HepG2 (cell line): ENCODE measurements around the gene CACNA2D1. TPM values are rescaled to one million over a fixed set of nuclear protein-coding genes. Genes with fewer than 3 reads are reported as not detected.
A peak's percentile ranks its signal among the peaks of the same experiment; 100 is the strongest.

Source experiments
- ATAC-seq: fragments of 200-7000 bp; cut with Tn5 transposase; 3 replicates; pipeline ENCODE4 v1.9.1; 2020; ENCODE audit warnings: mild to moderate bottlenecking, moderate library complexity
- BruUV-seq: library from RNA; stranded (reverse); fragments of 400-500 nt; replicated peaks from 2 replicates; lab custom pipeline; 2021; lab: Mats Ljungman, UMichigan
- CTCF ChIA-PET: fragments of 300-600 bp; formaldehyde crosslinking; extraction: SDS; loops from one replicate; lab custom pipeline; 2021; ENCODE audit warnings: low total read pairs, inconsistent platforms, low intra/inter-chr PET ratio; lab: Yijun Ruan, JAX
- POLR2A ChIA-PET: fragments of 350-600 bp; sonication (Branson Sonifier 250); formaldehyde crosslinking; loops from one replicate; lab custom pipeline; 2020; ENCODE audit warnings: antibody characterized with exemption, inconsistent platforms; lab: Yijun Ruan, JAX
- DNase-seq: peaks from one replicate; pipeline ENCODE4 v3.0.0-alpha.2; 2015; ENCODE audit warnings: low spot score
- FAIRE-seq: peaks from 3 replicates; lab custom pipeline; 2011; peaks lifted over from hg19 to GRCh38; lab: Jason Lieb, UNC
- H2AFZ ChIP-seq: one replicate; pipeline ENCODE4 v1.6.1; 2011; ENCODE audit warnings: low read length, inconsistent platforms
- H3K27ac ChIP-seq: fragments of 300-600 bp; 3 replicates; pipeline ENCODE4 v1.8.0; 2011; ENCODE audit warnings: mixed run types, mild to moderate bottlenecking, mixed read lengths, low read length, inconsistent platforms; ENCODE audit not compliant: insufficient read depth; ENCODE audit errors: extremely low read length
- H3K27me3 ChIP-seq, 2 experiments: fragments of 200-600 bp in 1 of 2; 2 replicates in 1 of 2; 3 replicates in 1 of 2; pipeline versions ENCODE4 v1.6.0 to v1.8.0; 2011; ENCODE audit warnings: low read length in 2 of 2, mild to moderate bottlenecking in 2 of 2, moderate library complexity in 2 of 2, inconsistent platforms in 1 of 2; ENCODE audit not compliant: insufficient read depth in 2 of 2, control insufficient read depth in 1 of 2
- H3K36me3 ChIP-seq, 2 experiments: fragments of 200-600 bp in 1 of 2; replicated peaks in 1 of 2; 2 replicates in 1 of 2; 3 replicates in 1 of 2; pipeline versions ENCODE4 v1.5.1 to v1.8.0; 2011; ENCODE audit warnings: low read length in 2 of 2, inconsistent platforms in 1 of 2; ENCODE audit not compliant: insufficient read depth in 2 of 2, control insufficient read depth in 1 of 2
- H3K4me1 ChIP-seq: 2 replicates; pipeline ENCODE4 v1.5.1; 2012; ENCODE audit warnings: low read length, inconsistent platforms; ENCODE audit not compliant: insufficient read depth
- H3K4me2 ChIP-seq: 2 replicates; pipeline ENCODE4 v1.6.0; 2011; ENCODE audit warnings: low read depth, low read length, inconsistent platforms
- H3K4me3 ChIP-seq, 3 experiments: fragments of 200-600 bp in 1 of 3; sonication (generic), shearing (Covaris generic) in 1 of 3; replicated peaks in 1 of 3; 2 replicates each; pipeline ENCODE4 v1.5.1; 2011 to 2016; ENCODE audit warnings: low read length in 3 of 3, inconsistent platforms in 2 of 3, low read depth in 2 of 3, mild to moderate bottlenecking in 2 of 3, control low read depth in 1 of 3, mixed read lengths in 1 of 3; ENCODE audit not compliant: insufficient read depth in 1 of 3
- H3K79me2 ChIP-seq: one replicate; pipeline ENCODE4 v1.6.1; 2011; ENCODE audit warnings: low read length, inconsistent platforms; ENCODE audit not compliant: insufficient read depth
- H3K9ac ChIP-seq: 2 replicates; pipeline ENCODE4 v1.6.0; 2011; ENCODE audit warnings: mild to moderate bottlenecking, low read depth, low read length, inconsistent platforms; ENCODE audit not compliant: insufficient read depth
- H3K9me3 ChIP-seq: 2 replicates; pipeline ENCODE4 v1.5.1; 2012; ENCODE audit warnings: mild to moderate bottlenecking, low read length
- H4K20me1 ChIP-seq: 2 replicates; pipeline ENCODE4 v1.6.0; 2011; ENCODE audit warnings: inconsistent platforms, mild to moderate bottlenecking, low read length, moderate library complexity; ENCODE audit not compliant: insufficient read depth
- CEBPG ChIP-seq: IDR thresholded peaks from 2 replicates; pipeline ENCODE4 v1.6.1; 2016
- MAFF ChIP-seq: IDR thresholded peaks from 2 replicates; pipeline ENCODE4 v1.6.1; 2011; ENCODE audit warnings: low read depth, low read length, improper control_type of control experiment
- MAFK ChIP-seq, 2 experiments: IDR thresholded peaks in 1 of 2; conservative IDR thresholded peaks in 1 of 2; 2 replicates each; pipeline ENCODE4 v1.6.1; 2011; ENCODE audit warnings: improper control_type of control experiment in 2 of 2, low read length in 2 of 2
- NR2F1 ChIP-seq, 2 experiments: fragments of 450-650 bp in 1 of 2; formaldehyde crosslinking in 1 of 2; IDR thresholded peaks; 2 replicates each; pipeline versions ENCODE4 v1.5.0 to v1.6.1; 2016 to 2020; ENCODE audit warnings: mild to moderate bottlenecking in 1 of 2, missing compliant biosample characterization in 1 of 2, missing genetic modification reagents in 1 of 2, moderate library complexity in 1 of 2
- ZNF674 ChIP-seq: sonication (generic); formaldehyde crosslinking; IDR thresholded peaks from 2 replicates; pipeline ENCODE4 v1.5.0; 2020; ENCODE audit warnings: low read depth, mild to moderate bottlenecking, missing genetic modification reagents
- WGBS: methylation state at CpG from one replicate; pipeline ENCODE4 v1.1.6; 2017; ENCODE audit warnings: low lambda C conversion rate; 5-methylcytosine and 5-hydroxymethylcytosine counted together
- in situ Hi-C: cut with HindIII; loops from 2 replicates; pipeline ENCODE4 v1.10.0; 2017; ENCODE audit warnings: low pct_unique_long_range_greater_than_20kb; ENCODE audit not compliant: extremely low pct_ligation_motif_present
- intact Hi-C: fragments of 100-400 bp; cut with micrococcal nuclease; formaldehyde crosslinking; loops from one replicate; pipeline ENCODE4 v1.10.0; 2022; ENCODE audit not compliant: unreplicated experiment
- polyA plus RNA-seq, 8 experiments: library from polyadenylated mRNA; depleted of rRNA in 3 of 8; stranded (reverse) in 7 of 8; unstranded in 1 of 8; fragments of >200 nt; fragmentation: Illumina TruSeq in 4 of 8; extraction: Trizol in 4 of 8; gene quantifications; 2 replicates each; pipeline versions ENCODE4 v1.2.1 to v1.2.3, GENCODE V29; 2011 to 2016; ENCODE audit warnings: low read depth in 4 of 8, missing spikeins in 1 of 8, mixed read lengths in 1 of 8; ENCODE audit not compliant: insufficient read depth in 1 of 8
- total RNA-seq, 5 experiments: library from RNA; depleted of rRNA; stranded (reverse); fragments of >200 nt; fragmentation: Illumina TruSeq; extraction: Trizol; gene quantifications; 2 replicates each; pipeline ENCODE4 v1.2.3, GENCODE V29; 2016; ENCODE audit warnings: low read depth in 1 of 5

CACNA2D1 gene
- total and polyA plus RNA-seq, 2 of the 13 experiments (the other 11 are each of a cell fraction or from before 2014, with no cell fraction given), result not detected

DNA sequence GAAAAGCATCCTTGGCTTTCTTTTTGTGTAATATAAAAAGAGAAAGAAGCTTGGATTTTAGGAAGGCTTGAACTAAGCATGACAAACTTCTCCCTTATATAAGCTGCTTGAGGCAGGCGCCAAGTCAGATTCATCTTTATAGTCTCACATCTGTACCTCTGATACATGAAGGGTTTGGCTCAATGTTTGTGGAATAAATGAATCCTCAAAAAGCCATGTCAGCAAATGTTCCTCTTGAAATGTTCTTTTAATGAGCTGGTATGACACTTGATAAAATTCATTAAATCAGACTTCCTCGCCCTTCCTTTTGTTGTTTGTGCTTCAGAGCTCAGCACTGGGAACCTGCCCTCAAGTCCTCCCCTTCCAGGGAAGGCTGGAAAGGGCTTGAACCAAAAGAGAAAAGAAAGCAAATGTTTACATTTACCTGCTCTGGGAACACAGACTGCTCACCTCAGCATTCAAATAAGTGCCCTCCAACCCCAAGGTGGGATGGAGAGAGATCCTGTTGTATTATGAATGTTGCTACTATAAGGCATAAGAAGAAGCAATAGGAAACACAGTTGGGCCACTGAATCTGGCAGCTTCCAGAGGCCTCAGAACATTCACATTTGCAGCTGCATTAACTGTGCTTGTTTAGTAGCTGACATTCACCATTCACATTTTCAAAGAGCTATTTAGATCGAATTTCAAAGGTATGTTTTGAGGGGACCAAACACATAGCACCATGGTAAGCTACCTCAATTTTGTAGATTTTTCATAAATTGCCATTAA, 212.6 kb downstream of the CACNA2D1 start:
- Histone ChIP-seq H3K4me3 (no peak overlapping the region), H3K4me1 (no peaks in the 10 kb centered on the region), H3K9ac (no peak overlapping the region), H3K9me3 (no peaks in the 10 kb centered on the region), H3K79me2 (no peaks in the 10 kb centered on the region), H2AFZ (no peak overlapping the region), H3K36me3 (no peaks in the 10 kb centered on the region), H3K4me2 (no peak overlapping the region), H3K27me3 (no peaks in the 10 kb centered on the region), H4K20me1 (no peaks in the 10 kb centered on the region), H3K27ac (no peak overlapping the region)
- DNase-seq, result no peak
- BruUV-seq, result no TSS peak
- intact Hi-C loops, result loop anchor here (10.0 kb wide), 1 partner anchor 254 kb away; no protein-coding TSS in a partner anchor
- in situ Hi-C loops, result loop anchor here (10.0 kb wide), 1 partner anchor 494 kb away; no protein-coding TSS in a partner anchor
- TF ChIP-seq MAFF (peak; percentile 87), MAFK (conservative IDR thresholded peaks at IDR 0.05 in 1 of 2, IDR thresholded peaks at IDR 0.05 in 1 of 2; ENCODE audit: low read length in 2 of 2) (peak; percentile 71 to 90), CEBPG (CRISPR knock-in tag) (no peak)
- no peak for ATAC-seq
- no peak for FAIRE-seq
- ChIA-PET CTCF (no interaction called here), POLR2A (no interaction called here)
- 8% methylated on average over 3 of the region's 3 CpGs for WGBS

DNA sequence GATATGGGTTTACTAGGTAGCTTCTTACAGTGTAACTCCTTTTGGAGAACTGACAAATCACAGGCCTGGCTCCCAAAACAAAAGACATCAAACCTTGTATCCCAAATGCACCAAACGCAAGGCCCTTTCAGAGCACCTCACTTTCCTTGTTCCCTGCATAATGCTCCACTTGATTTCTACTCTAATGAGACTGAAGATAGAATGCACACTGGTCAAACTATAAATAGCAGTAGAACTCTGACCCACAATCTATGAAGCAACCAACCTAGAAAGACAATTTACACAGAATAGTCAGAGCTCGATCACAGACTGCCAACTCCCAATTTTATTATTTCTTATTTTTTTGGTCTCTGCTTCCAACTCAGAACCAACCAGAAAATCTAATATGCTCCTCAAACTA, 214.4 kb downstream of the CACNA2D1 start:
- H3K9me3 ChIP-seq, result no peaks in the 10 kb centered on the region
- H3K4me1 ChIP-seq, result no peaks in the 10 kb centered on the region
- POLR2A ChIA-PET, result no interaction called here

More for the DNA sequence above, 214.4 kb downstream of the CACNA2D1 start:
- H3K4me3 ChIP-seq, result no peak overlapping the region
- H3K79me2 ChIP-seq, result no peaks in the 10 kb centered on the region
- no TSS peak for BruUV-seq
- H3K4me2 ChIP-seq, result no peak overlapping the region
- no peaks in the 10 kb centered on the region for H4K20me1 ChIP-seq
- CTCF ChIA-PET, result no interaction called here
- ATAC-seq (no peak), FAIRE-seq (no peak)
- no peaks in the 10 kb centered on the region for H3K27me3 ChIP-seq
- H3K9ac ChIP-seq, result no peak overlapping the region
- in situ Hi-C loops, result no loop called here
- no peak for TF ChIP-seq ZNF674 (CRISPR knock-in tag)
- TF ChIP-seq NR2F1 (CRISPR knock-in tag; IDR thresholded peaks at IDR 0.05), result no peak
- TF ChIP-seq, all 625 proteins: peak for 0
- no peak overlapping the region for H2AFZ ChIP-seq
- H3K27ac ChIP-seq, result no peak overlapping the region
- no peaks in the 10 kb centered on the region for H3K36me3 ChIP-seq
- intact Hi-C loops, result no loop called here
- no peak for DNase-seq
- WGBS, result 4% methylated on average over 2 of the region's 2 CpGs
